ENCODE results near the gene SREBF1. TPM values are rescaled to one million over a fixed set of nuclear protein-coding genes. Genes with fewer than 3 reads are reported as not detected.

Gene SREBF1
- total and polyA plus RNA-seq, 10 of the 15 experiments (the other 5 are each of a cell fraction or from before 2014, with no cell fraction given), result 1.4 to 84.6 (median 20.4) TPM

- TF ChIP-seq CTCF (IDR thresholded peaks at IDR 0.05 in 2 of 3, conservative IDR thresholded peaks at IDR 0.05 in 1 of 3; ENCODE audit: control insufficient read depth in 2 of 3, extremely low read depth in 1 of 3, insufficient read depth in 1 of 3, low read depth in 3 of 3, low read length in 3 of 3) (no peak), HDGF (IDR thresholded peaks at IDR 0.05) (no peak), ZNF592 (IDR thresholded peaks at IDR 0.05) (no peak), WRNIP1 (IDR thresholded peaks at IDR 0.05; ENCODE audit: borderline replicate concordance, low read depth, low read length) (no peak), ZZZ3 (IDR thresholded peaks at IDR 0.05; ENCODE audit: control insufficient read depth, insufficient read length, low read depth) (no peak), LARP7 (IDR thresholded peaks at IDR 0.05) (no peak)
Measured at GRCh38 chr17:17765359-17766076, 71.3 kb downstream of the SREBF1 start (continued).

Data from GM12878 (cell line).